Activated CD8-positive, alpha-beta memory T cell treated with anti-CD3 and anti-CD28 coated beads for 48 hours (primary cell): ENCODE data around the gene AMDHD2.

Experiments used
- DNase-seq, 3 experiments: peaks; one replicate each; pipeline ENCODE4 v3.0.0-alpha.2; 2020; ENCODE audit warnings: low read depth in 2 of 3, low spot score in 2 of 3

Gene AMDHD2

GRCh38 chr16:2482708-2483534, 37.2 kb upstream of the AMDHD2 start:
- no peak for DNase-seq

- no peak for DNase-seq
Measured at GRCh38 chr16:2483939-2484897, 36.0 kb upstream of the AMDHD2 start.

- no peak for DNase-seq
Measured at GRCh38 chr16:2484898-2485508, 35.2 kb upstream of the AMDHD2 start.

GRCh38 chr16:2485811-2486507, 34.2 kb upstream of the AMDHD2 start:
- DNase-seq, result no peak

- peak in 1 of 3 experiments; percentile 47 for DNase-seq
Measured at GRCh38 chr16:2486645-2487516, 33.3 kb upstream of the AMDHD2 start.

GRCh38 chr16:2487517-2487842, 32.7 kb upstream of the AMDHD2 start:
- no peak for DNase-seq

- no peak for DNase-seq
Measured at GRCh38 chr16:2487903-2488531, 32.2 kb upstream of the AMDHD2 start.

GRCh38 chr16:2489581-2489980, 30.6 kb upstream of the AMDHD2 start:
- DNase-seq, result no peak

GRCh38 chr16:2490190-2491105, 29.7 kb upstream of the AMDHD2 start:
- no peak for DNase-seq

- no peak for DNase-seq
Measured at GRCh38 chr16:2492292-2492691, 27.9 kb upstream of the AMDHD2 start.

GRCh38 chr16:2493605-2494004, 26.6 kb upstream of the AMDHD2 start:
- no peak for DNase-seq

- DNase-seq, result no peak
Measured at GRCh38 chr16:2494616-2495015, 25.6 kb upstream of the AMDHD2 start.

GRCh38 chr16:2495041-2495440, 25.1 kb upstream of the AMDHD2 start:
- DNase-seq, result no peak

GRCh38 chr16:2496223-2497115, 23.7 kb upstream of the AMDHD2 start:
- DNase-seq, result no peak

GRCh38 chr16:2497116-2497630, 23.0 kb upstream of the AMDHD2 start:
- no peak for DNase-seq

GRCh38 chr16:2497695-2498484, 22.3 kb upstream of the AMDHD2 start:
- no peak for DNase-seq
